ENCODE data around the gene KMT2D.

The KMT2D gene

GRCh38 chr12:49039421-49040363 is 20.9 kb downstream of the KMT2D start:
- no peak overlapping the region for H3K27ac ChIP-seq
- DNase-seq (ENCODE audit: low read depth, low spot score), result no peak

GRCh38 chr12:49038291-49038955 is 22.2 kb downstream of the KMT2D start:
- no peak for DNase-seq (ENCODE audit: low read depth, low spot score)

GRCh38 chr12:49037947-49038237 is 22.7 kb downstream of the KMT2D start:
- DNase-seq (ENCODE audit: low read depth, low spot score), result no peak
- H3K27ac ChIP-seq, result no peak overlapping the region

More at GRCh38 chr12:49038291-49038955, 22.2 kb downstream of the KMT2D start:
- H3K27ac ChIP-seq, result no peak overlapping the region

- DNase-seq (ENCODE audit: low read depth, low spot score), result no peak
- no peak overlapping the region for H3K27ac ChIP-seq
These were observed 23.3 kb downstream of the KMT2D start for GRCh38 chr12:49037111-49037946.

GRCh38 chr12:49036029-49036428 is 24.6 kb downstream of the KMT2D start:
- no peak for DNase-seq (ENCODE audit: low read depth, low spot score)
- no peak overlapping the region for H3K27ac ChIP-seq

- no peak for DNase-seq (ENCODE audit: low read depth, low spot score)
- H3K27ac ChIP-seq, result no peak overlapping the region
These were observed 26.3 kb downstream of the KMT2D start for GRCh38 chr12:49034286-49034622.

- no peak for DNase-seq (ENCODE audit: low read depth, low spot score)
- no peak overlapping the region for H3K27ac ChIP-seq
These were observed 26.8 kb downstream of the KMT2D start for GRCh38 chr12:49033611-49034285.

GRCh38 chr12:49032679-49033447 is 27.7 kb downstream of the KMT2D start:
- DNase-seq (ENCODE audit: low read depth, low spot score), result no peak
- H3K27ac ChIP-seq, result no peak overlapping the region

GRCh38 chr12:49032276-49032675 is 28.3 kb downstream of the KMT2D start:
- no peak overlapping the region for H3K27ac ChIP-seq
- no peak for DNase-seq (ENCODE audit: low read depth, low spot score)

GRCh38 chr12:49031573-49032161 is 28.9 kb downstream of the KMT2D start:
- H3K27ac ChIP-seq, result no peak overlapping the region
- no peak for DNase-seq (ENCODE audit: low read depth, low spot score)

GRCh38 chr12:49030714-49031572 is 29.7 kb downstream of the KMT2D start:
- no peak overlapping the region for H3K27ac ChIP-seq
- DNase-seq (ENCODE audit: low read depth, low spot score), result no peak

- no peak overlapping the region for H3K27ac ChIP-seq
- no peak for DNase-seq (ENCODE audit: low read depth, low spot score)
These were observed 30.5 kb downstream of the KMT2D start for GRCh38 chr12:49030119-49030518.

GRCh38 chr12:49028666-49029275 is 31.8 kb downstream of the KMT2D start:
- no peak for DNase-seq (ENCODE audit: low read depth, low spot score)
- no peak overlapping the region for H3K27ac ChIP-seq

- H3K27ac ChIP-seq, result no peak overlapping the region
- DNase-seq (ENCODE audit: low read depth, low spot score), result no peak
These were observed 32.6 kb downstream of the KMT2D start for GRCh38 chr12:49027846-49028555.

GRCh38 chr12:49026678-49027480 is 33.7 kb downstream of the KMT2D start:
- no peak overlapping the region for H3K27ac ChIP-seq
- DNase-seq (ENCODE audit: low read depth, low spot score), result no peak

GRCh38 chr12:49026101-49026500 is 34.5 kb downstream of the KMT2D start:
- no peak for DNase-seq (ENCODE audit: low read depth, low spot score)
- H3K27ac ChIP-seq, result no peak overlapping the region

GRCh38 chr12:49025463-49025862 is 35.1 kb downstream of the KMT2D start:
- DNase-seq (ENCODE audit: low read depth, low spot score), result no peak
- no peak overlapping the region for H3K27ac ChIP-seq

Measured in epithelial cell of prostate (primary cell).